Measurements from ENCODE around the gene ZFR2.

The ZFR2 gene

GRCh38 chr19:3785451-3785937 lies 83.3 kb downstream of the ZFR2 start:
- DNase-seq: peak; percentile 47

GRCh38 chr19:3784607-3785450 lies 84.0 kb downstream of the ZFR2 start:
- no peak for DNase-seq

DNA sequence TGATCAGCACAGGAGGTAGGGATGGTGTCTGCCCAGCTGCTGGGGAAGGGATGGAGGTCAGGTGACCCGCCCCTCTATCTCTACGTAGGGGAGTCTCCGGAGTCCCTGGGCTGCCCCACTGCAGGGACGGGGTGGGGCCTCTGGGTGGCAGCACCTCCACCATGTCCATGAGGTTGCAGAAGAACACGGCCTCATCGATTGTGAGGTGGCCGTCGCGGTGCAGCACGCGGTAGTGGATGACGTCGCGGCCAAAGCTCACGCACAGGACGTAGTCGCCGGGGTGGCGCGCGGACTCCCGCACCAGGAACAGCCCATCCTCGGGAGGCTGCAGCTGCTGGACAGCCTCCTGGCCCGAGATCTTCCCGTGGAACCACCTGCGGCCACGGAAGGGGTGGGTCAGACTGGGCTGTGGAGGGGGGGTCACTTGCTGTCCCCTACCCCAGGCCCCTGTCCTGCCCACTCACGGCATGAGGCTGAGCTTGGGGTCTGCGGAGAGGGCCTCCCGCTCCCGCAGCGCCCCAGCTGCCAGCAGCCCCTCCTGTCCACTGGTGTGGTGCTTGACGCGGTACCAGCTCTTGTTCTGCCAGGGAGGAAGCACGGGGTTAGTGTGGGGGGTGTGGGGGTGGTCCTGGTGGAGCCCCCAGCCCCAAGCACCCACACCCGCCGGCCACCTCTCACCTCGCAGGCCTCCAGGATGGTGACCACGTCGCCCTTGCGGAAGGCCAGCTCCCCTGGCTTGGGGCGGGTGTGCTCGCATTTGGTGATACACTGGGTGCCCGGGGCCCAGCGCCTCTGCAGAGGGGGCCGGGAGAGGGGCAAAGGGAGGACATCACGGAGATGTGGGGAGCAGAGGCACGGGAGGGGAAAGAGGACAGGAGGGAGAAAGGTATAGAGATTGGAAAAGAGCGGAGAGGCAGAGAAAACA lies 84.9 kb downstream of the ZFR2 start:
- DNase-seq: peak; percentile 68

- DNase-seq: no peak
Observed at GRCh38 chr19:3782903-3783302, 85.9 kb downstream of the ZFR2 start.

- no peak for DNase-seq
Observed at GRCh38 chr19:3782330-3782729, 86.5 kb downstream of the ZFR2 start.

- no peak for DNase-seq
Observed at GRCh38 chr19:3781603-3782002, 87.2 kb downstream of the ZFR2 start.

DNA sequence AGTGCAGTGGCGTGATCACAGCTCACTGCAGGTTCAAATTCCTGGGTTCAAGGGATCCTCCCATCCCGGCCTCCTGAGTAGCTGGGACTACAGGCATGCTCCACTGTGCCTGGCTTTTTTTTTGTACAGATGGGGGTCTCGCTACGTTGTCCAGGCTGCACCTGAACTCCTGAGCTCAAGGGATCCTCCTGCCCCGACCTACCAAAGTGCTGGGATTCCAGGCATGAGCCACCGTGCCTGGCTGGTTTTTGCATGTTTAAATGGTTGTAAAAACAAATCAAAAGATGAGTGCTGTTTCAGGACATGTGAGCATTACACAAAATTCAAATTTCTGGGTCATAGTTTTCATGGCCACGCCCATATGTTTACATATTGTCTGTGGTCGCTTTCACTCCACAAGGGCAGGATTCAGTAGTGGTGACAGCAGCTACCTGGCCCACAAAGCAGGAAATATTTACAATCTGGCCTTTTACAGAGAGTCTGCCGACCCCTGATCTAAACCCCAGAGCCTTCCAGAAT lies 88.0 kb downstream of the ZFR2 start:
- DNase-seq: no peak

- DNase-seq: no peak
Observed at GRCh38 chr19:3778899-3779723, 89.7 kb downstream of the ZFR2 start.

- no peak for DNase-seq
Observed at GRCh38 chr19:3778104-3778867, 90.6 kb downstream of the ZFR2 start.

- DNase-seq: no peak
Observed at GRCh38 chr19:3776479-3777040, 92.3 kb downstream of the ZFR2 start.

- DNase-seq: no peak
Observed at GRCh38 chr19:3775831-3776230, 93.0 kb downstream of the ZFR2 start.

GRCh38 chr19:3775374-3775711 lies 93.5 kb downstream of the ZFR2 start:
- no peak for DNase-seq

GRCh38 chr19:3774621-3775373 lies 94.0 kb downstream of the ZFR2 start:
- no peak for DNase-seq

DNA sequence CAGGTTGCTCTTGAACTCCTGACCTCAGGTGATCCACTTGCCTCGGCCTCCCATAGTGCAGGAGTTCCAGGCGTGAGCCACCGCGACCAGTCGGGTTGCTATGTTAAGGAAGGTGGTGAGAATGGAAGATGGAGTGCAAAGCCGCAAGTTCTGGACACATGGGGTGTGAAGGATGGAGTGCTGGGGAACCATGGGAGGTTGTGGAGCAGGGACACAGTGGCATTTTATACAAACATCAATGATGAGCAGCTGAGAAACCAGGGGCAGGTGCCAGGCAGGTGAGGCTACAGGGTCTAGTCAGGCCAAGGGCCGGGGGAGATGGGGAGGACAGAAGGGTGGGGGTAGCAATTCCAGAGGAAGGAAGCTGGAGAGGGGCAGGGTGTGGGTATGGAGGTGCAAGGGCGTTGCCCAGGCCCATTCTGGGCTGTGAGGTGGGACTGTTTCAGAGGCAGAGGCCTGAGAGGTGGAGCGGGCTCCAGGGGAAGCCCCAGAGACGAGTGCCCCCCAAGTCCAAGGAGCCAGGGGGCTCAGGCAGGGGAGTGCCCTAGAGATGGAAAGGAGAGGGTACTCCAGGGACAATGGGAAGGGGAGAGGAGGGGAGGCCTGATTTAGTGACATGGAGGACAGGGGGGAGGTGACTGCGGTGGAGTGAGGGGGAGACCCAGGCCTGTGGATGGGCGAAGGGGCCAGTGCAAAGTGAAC lies 94.9 kb downstream of the ZFR2 start:
- DNase-seq: no peak

DNA sequence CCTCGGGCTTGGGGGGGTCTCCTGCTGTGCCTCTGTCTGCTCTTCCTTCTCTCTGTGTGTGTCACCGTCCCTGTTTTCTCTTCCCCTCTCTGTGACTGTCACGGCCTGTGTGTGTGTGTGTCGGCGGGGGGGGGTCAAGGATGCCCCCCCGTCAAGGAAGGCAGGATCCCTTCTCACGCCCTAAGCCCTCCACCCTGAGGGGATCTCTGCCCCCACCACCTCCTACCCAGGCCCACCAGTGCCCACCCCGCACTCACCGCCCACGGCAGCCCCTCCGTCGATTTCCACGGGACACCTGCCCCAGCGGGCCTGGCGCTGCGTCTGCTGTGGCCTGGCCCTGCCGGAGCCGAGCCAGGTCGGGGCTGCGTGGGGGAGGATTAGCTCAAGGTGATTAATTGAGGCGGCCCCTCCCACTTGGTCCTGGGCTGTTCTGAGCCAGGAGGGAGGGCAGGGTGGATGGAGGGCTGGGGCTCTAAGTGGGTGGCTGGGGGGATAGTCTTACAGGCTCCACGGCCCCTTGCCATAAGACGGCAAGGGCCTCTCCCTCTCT lies 96.9 kb downstream of the ZFR2 start, which contains the start of gene RAX2:
Gene RAX2 (minus strand): TSS at position 323 of the 550 bp plus-strand sequence. CDS start 486 bp downstream, outside the sequence.
- no peak for DNase-seq

- DNase-seq: no peak
Observed at GRCh38 chr19:3771000-3771905, 97.6 kb downstream of the ZFR2 start.

- DNase-seq: no peak
Observed at GRCh38 chr19:3770136-3770999, 98.5 kb downstream of the ZFR2 start.

All from activated CD4-positive, alpha-beta T cell treated with anti-CD3 and anti-CD28 coated beads for 48 hours (primary cell).